OCI-LY1 (cell line): Measurements from ENCODE around the gene BMAL2.

Experiments
- H2AFZ ChIP-seq: fragments of 200-600 bp; sonication (generic), shearing (Covaris generic); 2 replicates; pipeline ENCODE4 v1.6.0; 2014; ENCODE audit warnings: antibody characterized with exemption, mild to moderate bottlenecking, low read length
- H3F3A ChIP-seq: fragments of 200-600 bp; sonication (generic), shearing (Covaris generic); 2 replicates; pipeline ENCODE4 v1.6.0; 2014; ENCODE audit warnings: mild to moderate bottlenecking, antibody characterized with exemption, low read length, moderate library complexity; ENCODE audit not compliant: insufficient read depth
- H3K27ac ChIP-seq: fragments of 200-600 bp; sonication (generic); 2 replicates; pipeline ENCODE4 v1.5.1; 2014; ENCODE audit warnings: low read length, mixed run types, mild to moderate bottlenecking, low read depth; ENCODE audit not compliant: poor library complexity, severe bottlenecking
- H3K27me3 ChIP-seq: fragments of 200-600 bp; sonication (generic); 2 replicates; pipeline ENCODE4 v1.6.0; 2014; ENCODE audit warnings: antibody characterized with exemption, mild to moderate bottlenecking, low read length, moderate library complexity; ENCODE audit not compliant: insufficient read depth
- H3K36me3 ChIP-seq: fragments of 200-600 bp; sonication (generic); 2 replicates; pipeline ENCODE4 v1.6.1; 2014; ENCODE audit warnings: mild to moderate bottlenecking, antibody characterized with exemption, low read length, moderate library complexity, mixed read lengths; ENCODE audit not compliant: insufficient read depth
- H3K4me1 ChIP-seq: fragments of 200-600 bp; sonication (generic); 2 replicates; pipeline ENCODE4 v1.5.1; 2014; ENCODE audit warnings: mild to moderate bottlenecking, low read length, moderate library complexity; ENCODE audit not compliant: insufficient read depth, severe bottlenecking
- H3K4me2 ChIP-seq: fragments of 200-600 bp; sonication (generic), shearing (Covaris generic); 2 replicates; pipeline ENCODE4 v1.6.1; 2014; ENCODE audit warnings: low read length
- H3K4me3 ChIP-seq: fragments of 200-600 bp; sonication (generic); 2 replicates; pipeline ENCODE4 v1.5.1; 2014; ENCODE audit warnings: low read length, low read depth, mild to moderate bottlenecking, mixed read lengths; ENCODE audit not compliant: poor library complexity, severe bottlenecking
- H3K79me2 ChIP-seq: fragments of 200-600 bp; shearing (Covaris generic); 2 replicates; pipeline ENCODE4 v1.6.1; 2016; ENCODE audit warnings: mixed run types, low read length, mixed read lengths; ENCODE audit not compliant: insufficient read depth
- H3K9ac ChIP-seq: fragments of 200-600 bp; sonication (generic), shearing (Covaris generic); 2 replicates; pipeline ENCODE4 v1.6.1; 2014; ENCODE audit warnings: mild to moderate bottlenecking, low read length, mixed read lengths
- H3K9me2 ChIP-seq: fragments of 200-600 bp; sonication (generic), shearing (Covaris generic); 2 replicates; pipeline ENCODE4 v1.6.1; 2014; ENCODE audit warnings: low read depth, mild to moderate bottlenecking, low read length, mixed read lengths
- H3K9me3 ChIP-seq: fragments of 200-600 bp; shearing (Covaris generic); 2 replicates; pipeline ENCODE4 v1.6.1; 2014; ENCODE audit warnings: low read length, mixed read lengths
- H4K20me1 ChIP-seq: fragments of 200-600 bp; sonication (generic), shearing (Covaris generic); 2 replicates; pipeline ENCODE4 v1.6.0; 2016; ENCODE audit warnings: mild to moderate bottlenecking, low read length; ENCODE audit not compliant: insufficient read depth
- EZH2 ChIP-seq: fragments of 200-600 bp; sonication (generic), shearing (Covaris generic); IDR thresholded peaks from 2 replicates; pipeline ENCODE4 v1.8.0; 2017; ENCODE audit warnings: borderline replicate concordance, mixed run types, mild to moderate bottlenecking, antibody characterized with exemption, low read length, moderate library complexity, mixed read lengths
- TF ChIP-seq, protein P1 (sequence below): fragments of 200-600 bp; sonication (generic), shearing (Covaris generic); IDR thresholded peaks from 2 replicates; pipeline ENCODE4 v1.5.1; 2017; ENCODE audit warnings: mild to moderate bottlenecking, antibody characterized with exemption, low read length, moderate library complexity, mixed read lengths

BMAL2 gene

DNA sequence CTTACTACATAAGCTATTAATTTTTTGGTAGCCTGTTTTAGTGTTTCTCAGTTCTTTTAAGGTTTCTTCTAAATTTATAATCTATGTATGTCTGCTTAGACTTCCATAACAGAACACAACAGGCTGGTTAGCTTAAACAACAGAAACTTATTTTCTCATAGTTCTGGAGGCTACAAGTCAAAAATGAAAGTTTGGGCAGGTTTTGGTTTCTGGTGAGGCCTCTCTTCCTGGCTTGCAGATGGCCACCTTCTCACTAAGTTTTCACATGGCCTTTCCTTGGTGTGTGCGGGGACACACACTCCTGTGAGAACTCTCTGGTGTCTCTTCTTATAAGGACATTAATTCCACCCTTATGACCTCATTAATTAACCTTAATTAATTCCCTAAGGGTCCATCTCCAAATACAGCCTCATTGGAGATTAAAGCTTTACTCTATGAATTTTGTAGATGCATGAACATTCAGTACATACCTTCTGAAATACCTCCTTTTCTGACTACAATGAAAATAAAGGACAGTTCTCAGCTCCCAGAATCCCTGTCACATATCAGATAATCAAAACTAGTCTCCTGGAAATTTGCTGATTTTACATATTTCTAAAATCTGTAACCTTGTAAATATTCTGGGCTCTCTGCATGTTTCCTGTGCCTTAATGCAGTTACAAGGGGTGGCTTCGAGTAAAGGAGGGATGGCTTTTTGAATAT is 23.2 kb upstream of the BMAL2 start:
- no peak overlapping the region for H2AFZ ChIP-seq
- H3K36me3 ChIP-seq, result peaks cover 26% of the 10 kb centered on the region; the same call in 1 of the 2 replicates
- H3K4me3 ChIP-seq, result no peak overlapping the region
- H3K4me2 ChIP-seq, result no peak overlapping the region
- H3K9me3 ChIP-seq, result no peaks in the 10 kb centered on the region
- 0 out of 2 replicates have a peak, but pooled peaks cover 8% of the 10 kb centered on the region for H3F3A ChIP-seq
- no peaks in the 10 kb centered on the region for H4K20me1 ChIP-seq
- TF ChIP-seq, protein P1, sequence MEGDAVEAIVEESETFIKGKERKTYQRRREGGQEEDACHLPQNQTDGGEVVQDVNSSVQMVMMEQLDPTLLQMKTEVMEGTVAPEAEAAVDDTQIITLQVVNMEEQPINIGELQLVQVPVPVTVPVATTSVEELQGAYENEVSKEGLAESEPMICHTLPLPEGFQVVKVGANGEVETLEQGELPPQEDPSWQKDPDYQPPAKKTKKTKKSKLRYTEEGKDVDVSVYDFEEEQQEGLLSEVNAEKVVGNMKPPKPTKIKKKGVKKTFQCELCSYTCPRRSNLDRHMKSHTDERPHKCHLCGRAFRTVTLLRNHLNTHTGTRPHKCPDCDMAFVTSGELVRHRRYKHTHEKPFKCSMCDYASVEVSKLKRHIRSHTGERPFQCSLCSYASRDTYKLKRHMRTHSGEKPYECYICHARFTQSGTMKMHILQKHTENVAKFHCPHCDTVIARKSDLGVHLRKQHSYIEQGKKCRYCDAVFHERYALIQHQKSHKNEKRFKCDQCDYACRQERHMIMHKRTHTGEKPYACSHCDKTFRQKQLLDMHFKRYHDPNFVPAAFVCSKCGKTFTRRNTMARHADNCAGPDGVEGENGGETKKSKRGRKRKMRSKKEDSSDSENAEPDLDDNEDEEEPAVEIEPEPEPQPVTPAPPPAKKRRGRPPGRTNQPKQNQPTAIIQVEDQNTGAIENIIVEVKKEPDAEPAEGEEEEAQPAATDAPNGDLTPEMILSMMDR, result no peak
- no peak for TF ChIP-seq EZH2
- no peaks in the 10 kb centered on the region for H3K9me2 ChIP-seq
- H3K4me1 ChIP-seq, result no peaks in the 10 kb centered on the region
- H3K27ac ChIP-seq, result no peak overlapping the region
- no peak overlapping the region for H3K9ac ChIP-seq
- no peaks in the 10 kb centered on the region for H3K27me3 ChIP-seq
- no peaks in the 10 kb centered on the region for H3K79me2 ChIP-seq

DNA sequence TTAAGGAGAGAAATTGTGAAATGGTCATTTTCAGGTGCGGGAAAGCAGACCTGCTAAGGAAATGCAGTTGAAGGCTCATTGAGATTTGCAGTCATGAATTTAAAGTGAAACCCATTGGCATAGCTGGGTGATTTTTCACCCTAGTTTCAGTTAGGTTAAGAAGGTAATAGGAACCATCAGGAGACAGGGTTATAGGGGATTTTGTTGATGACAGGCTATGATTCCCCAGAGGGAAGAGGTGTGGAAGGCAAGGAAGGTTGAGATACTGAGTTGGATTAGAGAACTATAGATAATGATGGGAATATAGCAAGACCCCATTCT is 22.7 kb upstream of the BMAL2 start:
- TF ChIP-seq, protein P1, result no peak
- TF ChIP-seq EZH2, result no peak
- no peaks in the 10 kb centered on the region for H3K9me2 ChIP-seq
- H3K79me2 ChIP-seq, result no peaks in the 10 kb centered on the region
- no peak overlapping the region for H3K4me3 ChIP-seq
- H4K20me1 ChIP-seq, result no peaks in the 10 kb centered on the region
- peaks cover 26% of the 10 kb centered on the region; the same call in 1 of the 2 replicates for H3K36me3 ChIP-seq
- no peak overlapping the region for H3K27ac ChIP-seq
- no peak overlapping the region for H3K9ac ChIP-seq
- no peak overlapping the region for H3K4me2 ChIP-seq
- no peaks in the 10 kb centered on the region for H3K9me3 ChIP-seq
- H3F3A ChIP-seq, result 0 out of 2 replicates have a peak, but pooled peaks cover 8% of the 10 kb centered on the region
- H3K27me3 ChIP-seq, result no peaks in the 10 kb centered on the region
- no peak overlapping the region for H2AFZ ChIP-seq
- no peaks in the 10 kb centered on the region for H3K4me1 ChIP-seq

DNA sequence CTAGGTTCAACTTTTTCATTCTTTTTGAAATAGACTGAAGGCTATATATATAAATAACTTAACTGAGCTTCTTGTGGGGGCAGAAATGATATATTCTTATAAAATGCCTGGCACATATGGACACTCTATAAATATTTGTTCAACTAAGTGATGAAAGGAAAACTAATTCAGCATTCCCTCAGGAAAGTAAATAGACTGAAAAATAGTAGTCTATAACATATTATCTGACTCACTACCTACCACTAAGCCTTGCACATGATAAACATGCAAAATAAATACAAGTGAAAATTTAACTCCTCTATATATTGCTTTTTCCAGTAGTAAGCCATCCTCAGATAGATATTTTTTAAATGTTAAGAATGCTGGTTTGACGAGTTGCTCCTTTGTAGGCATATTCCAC is 15.7 kb upstream of the BMAL2 start:
- H3K79me2 ChIP-seq, result no peaks in the 10 kb centered on the region
- H3K27ac ChIP-seq, result no peak overlapping the region
- H3K9me2 ChIP-seq, result no peaks in the 10 kb centered on the region
- no peaks in the 10 kb centered on the region for H3K4me1 ChIP-seq
- no peak overlapping the region for H3K4me3 ChIP-seq
- no peaks in the 10 kb centered on the region for H3K9me3 ChIP-seq
- H3K4me2 ChIP-seq, result no peak overlapping the region
- H3F3A ChIP-seq, result no peaks in the 10 kb centered on the region
- no peaks in the 10 kb centered on the region for H4K20me1 ChIP-seq
- no peak overlapping the region for H2AFZ ChIP-seq
- TF ChIP-seq, protein P1, result no peak
- TF ChIP-seq EZH2, result no peak
- peaks cover 21% of the 10 kb centered on the region; the same call in 1 of the 2 replicates for H3K36me3 ChIP-seq
- no peaks in the 10 kb centered on the region for H3K27me3 ChIP-seq
- H3K9ac ChIP-seq, result no peak overlapping the region
